ENCODE data around the gene CCDC149.

CCDC149 gene

DNA sequence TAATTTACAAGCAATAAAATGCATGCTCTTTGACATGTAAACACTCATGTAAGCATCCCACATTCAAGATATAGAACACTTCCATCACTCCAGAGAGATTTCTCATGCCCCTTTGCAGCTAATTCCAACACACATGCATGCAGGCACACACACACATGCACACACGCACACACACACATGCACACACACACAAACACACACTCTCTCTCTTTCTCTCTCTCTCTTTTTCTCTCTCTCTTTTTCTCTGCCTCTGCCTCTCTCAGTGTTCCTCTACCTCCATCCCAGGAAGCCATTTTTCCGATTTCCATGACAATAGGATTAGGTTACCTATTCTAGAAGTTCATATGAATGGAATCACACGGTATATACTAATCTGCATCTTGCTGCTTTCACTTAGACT lies 129.3 kb downstream of the CCDC149 start:
- DNase-seq (ENCODE audit: low read depth), result no peak
- no peak overlapping the region for H3K4me3 ChIP-seq (ENCODE audit: control insufficient read depth, low read depth, low read length)
- no peak for TF ChIP-seq CTCF (conservative IDR thresholded peaks at IDR 0.05; ENCODE audit: control insufficient read depth, insufficient read depth, low read depth, low read length)

DNA sequence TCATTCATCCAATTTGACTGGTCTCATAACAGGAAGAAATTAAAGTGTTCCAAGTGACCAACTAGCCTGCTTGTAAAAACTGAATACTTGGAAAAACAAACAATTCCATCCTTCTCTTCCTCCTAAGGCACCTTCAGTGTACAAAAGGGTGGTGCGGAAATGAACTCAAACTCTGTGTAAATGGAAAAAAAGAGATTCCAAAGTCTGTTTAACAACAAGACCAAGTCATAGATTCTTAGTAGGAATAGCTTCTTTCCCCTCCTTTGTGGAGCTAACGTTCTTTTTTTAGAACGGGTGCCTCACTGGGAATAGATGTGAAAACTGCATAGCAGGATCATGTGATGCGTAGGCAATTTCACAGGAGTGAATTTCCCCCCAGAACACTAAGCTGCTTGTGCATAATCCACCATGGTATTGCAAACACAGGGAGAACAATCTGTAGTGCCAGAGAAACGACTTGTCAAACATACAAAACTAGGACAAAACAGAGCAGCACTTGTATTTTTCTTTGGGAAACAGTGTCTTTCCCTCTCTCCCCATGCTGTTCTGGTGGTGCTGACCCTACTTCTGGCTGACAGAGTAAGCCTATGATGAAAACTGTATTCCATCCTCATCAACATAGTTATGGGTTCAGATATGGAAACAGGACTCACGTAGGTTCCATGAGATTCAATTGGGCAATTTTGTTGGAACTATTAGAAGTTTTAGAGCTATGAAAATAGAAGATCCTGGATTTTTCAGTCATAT lies 130.7 kb downstream of the CCDC149 start:
- H3K4me3 ChIP-seq (ENCODE audit: control insufficient read depth, low read depth, low read length), result no peak overlapping the region
- DNase-seq (ENCODE audit: low read depth), result no peak
- no peak for TF ChIP-seq CTCF (conservative IDR thresholded peaks at IDR 0.05; ENCODE audit: control insufficient read depth, insufficient read depth, low read depth, low read length)

DNA sequence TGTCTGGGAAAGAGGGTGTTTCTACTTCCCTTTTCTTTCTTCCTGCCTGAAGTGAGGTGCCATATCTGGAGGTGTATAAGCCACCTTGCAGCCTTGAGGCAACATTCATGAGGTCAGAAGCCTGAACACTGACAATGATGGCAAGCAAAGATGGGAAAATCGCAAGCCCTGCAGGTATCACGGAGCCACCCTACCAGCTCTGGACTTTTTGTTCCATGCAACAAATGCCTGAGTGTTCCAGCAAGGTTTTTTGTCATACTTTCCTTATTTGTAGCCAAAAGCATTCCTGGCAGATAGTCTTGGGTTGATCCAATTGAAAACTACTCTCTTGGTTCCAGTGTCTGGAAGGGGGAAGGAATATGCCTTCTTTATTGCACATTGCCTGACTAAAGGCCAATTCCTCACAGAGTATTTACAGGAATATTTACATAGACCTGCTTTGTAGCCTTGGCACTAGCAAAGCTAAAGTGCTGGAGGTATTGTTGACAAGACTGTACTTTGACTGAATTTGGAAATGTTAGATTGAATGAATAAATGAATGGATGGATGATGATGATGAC lies 131.8 kb downstream of the CCDC149 start:
- no peak for TF ChIP-seq CTCF (conservative IDR thresholded peaks at IDR 0.05; ENCODE audit: control insufficient read depth, insufficient read depth, low read depth, low read length)
- H3K4me3 ChIP-seq (ENCODE audit: control insufficient read depth, low read depth, low read length), result no peak overlapping the region
- no peak for DNase-seq (ENCODE audit: low read depth)

- TF ChIP-seq CTCF (conservative IDR thresholded peaks at IDR 0.05; ENCODE audit: control insufficient read depth, insufficient read depth, low read depth, low read length), result no peak
- no peak overlapping the region for H3K4me3 ChIP-seq (ENCODE audit: control insufficient read depth, low read depth, low read length)
- DNase-seq (ENCODE audit: low read depth), result peak; percentile 99
Measured at GRCh38 chr4:24778464-24779225, 134.2 kb downstream of the CCDC149 start.

DNA sequence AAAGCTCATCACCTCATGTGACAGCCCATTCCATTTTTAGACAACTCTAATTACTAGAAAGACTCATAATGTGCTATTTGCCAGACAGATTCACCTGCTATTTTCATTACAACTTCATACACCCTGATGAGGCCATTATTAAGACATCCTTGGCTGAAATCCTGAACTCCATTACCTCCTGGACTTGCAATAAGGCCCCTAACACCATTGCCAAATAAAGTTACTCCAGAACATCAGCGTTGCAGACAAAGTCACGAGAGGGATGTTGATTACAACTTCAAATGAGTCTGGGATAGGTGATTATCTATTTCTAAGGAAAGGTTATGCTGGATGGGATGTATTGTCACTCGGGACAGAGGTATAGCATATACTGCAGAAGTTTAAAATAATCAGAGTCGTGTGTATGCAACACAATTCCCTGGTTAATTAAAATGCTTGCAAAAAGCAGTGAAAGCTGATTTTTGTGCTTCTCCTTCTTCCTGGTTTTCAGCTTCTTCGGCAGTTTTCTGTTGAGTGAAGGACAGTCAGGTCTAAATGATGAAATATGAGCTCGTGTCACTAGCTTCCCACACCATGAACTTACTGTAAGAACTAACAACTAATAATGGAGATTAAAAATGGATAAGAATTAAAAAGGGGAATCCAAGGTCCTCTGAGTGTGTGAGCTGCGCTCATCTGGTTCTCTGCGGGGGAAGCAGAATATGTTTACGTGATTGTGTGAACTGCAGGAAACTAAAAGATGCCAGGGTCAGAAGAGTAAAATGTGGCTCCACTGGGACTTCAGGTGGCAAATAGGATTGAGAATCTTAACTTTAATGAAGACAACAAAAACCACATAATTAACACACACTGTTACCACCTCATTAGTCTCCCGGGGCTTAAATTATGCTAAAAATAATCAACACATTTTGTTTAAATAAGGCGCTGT lies 135.0 kb downstream of the CCDC149 start:
- no peak overlapping the region for H3K4me3 ChIP-seq (ENCODE audit: control insufficient read depth, low read depth, low read length)
- peak; percentile 44 for DNase-seq (ENCODE audit: low read depth)
- TF ChIP-seq CTCF (conservative IDR thresholded peaks at IDR 0.05; ENCODE audit: control insufficient read depth, insufficient read depth, low read depth, low read length), result no peak

GRCh38 chr4:24775750-24776149 lies 137.1 kb downstream of the CCDC149 start:
- DNase-seq (ENCODE audit: low read depth), result no peak
- no peak for TF ChIP-seq CTCF (conservative IDR thresholded peaks at IDR 0.05; ENCODE audit: control insufficient read depth, insufficient read depth, low read depth, low read length)
- H3K4me3 ChIP-seq (ENCODE audit: control insufficient read depth, low read depth, low read length), result no peak overlapping the region
